ENCODE data around the gene USP25. TPM values are rescaled to one million over a fixed set of nuclear protein-coding genes. Genes with fewer than 3 reads are reported as not detected.
A peak's percentile ranks its signal among the peaks of the same experiment; 100 is the strongest.

The USP25 gene
- total RNA-seq, 1 experiment from 2014 or later: 42.0 TPM

- TF ChIP-seq ZNF425 (CRISPR knock-in tag; conservative IDR thresholded peaks at IDR 0.05): no peak
- no peak for TF ChIP-seq ZNF396 (CRISPR knock-in tag; IDR thresholded peaks at IDR 0.05; ENCODE audit: borderline replicate concordance)
- TF ChIP-seq ATF2 (CRISPR knock-in tag; IDR thresholded peaks at IDR 0.05; ENCODE audit: borderline replicate concordance, low read depth): no peak
- peak; percentile 51; the same call in 1 of the 2 replicates for TF ChIP-seq SP1 (CRISPR knock-in tag; conservative IDR thresholded peaks at IDR 0.05)
- no peak for TF ChIP-seq IRF2 (CRISPR knock-in tag; IDR thresholded peaks at IDR 0.05; ENCODE audit: borderline replicate concordance, low read depth)
- no peak for TF ChIP-seq TEAD4 (CRISPR knock-in tag; IDR thresholded peaks at IDR 0.05)
- no peak for TF ChIP-seq ZNF263 (CRISPR knock-in tag; IDR thresholded peaks at IDR 0.05; ENCODE audit: low read depth)
- no peak for TF ChIP-seq RORB (CRISPR knock-in tag; IDR thresholded peaks at IDR 0.05)
- TF ChIP-seq ATF3 (CRISPR knock-in tag; conservative IDR thresholded peaks at IDR 0.05): no peak
- peak; percentile 83; the same call in 1 of the 2 replicates for TF ChIP-seq ZBTB21 (CRISPR knock-in tag; IDR thresholded peaks at IDR 0.05; ENCODE audit: borderline replicate concordance)
- TF ChIP-seq PREB (CRISPR knock-in tag; IDR thresholded peaks at IDR 0.05; ENCODE audit: borderline replicate concordance): no peak
- TF ChIP-seq ZMAT4 (CRISPR knock-in tag; IDR thresholded peaks at IDR 0.05): no peak
- TF ChIP-seq KAT7 (CRISPR knock-in tag; IDR thresholded peaks at IDR 0.05; ENCODE audit: borderline replicate concordance): no peak
- TF ChIP-seq GABPB1 (CRISPR knock-in tag; IDR thresholded peaks at IDR 0.05): no peak
- TF ChIP-seq IRF1 (CRISPR knock-in tag; IDR thresholded peaks at IDR 0.05): no peak
- no peak for TF ChIP-seq JUN (CRISPR knock-in tag; IDR thresholded peaks at IDR 0.05)
- TF ChIP-seq E2F5 (CRISPR knock-in tag; IDR thresholded peaks at IDR 0.05): no peak
- TF ChIP-seq SOX15 (CRISPR knock-in tag; IDR thresholded peaks at IDR 0.05): no peak
- peak; percentile 92 for TF ChIP-seq FOXK1 (CRISPR knock-in tag; IDR thresholded peaks at IDR 0.05)
- TF ChIP-seq MYBL2 (CRISPR knock-in tag; IDR thresholded peaks at IDR 0.05): no peak
- TF ChIP-seq ZNF671 (CRISPR knock-in tag; IDR thresholded peaks at IDR 0.05): no peak
- 0 out of 2 replicates have a peak, but pooled peaks have one; percentile 56 for TF ChIP-seq CBFB (CRISPR knock-in tag; IDR thresholded peaks at IDR 0.05; ENCODE audit: low read depth)
- no peak for TF ChIP-seq SMAD3 (CRISPR knock-in tag; IDR thresholded peaks at IDR 0.05; ENCODE audit: borderline replicate concordance)
- no peak for TF ChIP-seq GRHL2 (CRISPR knock-in tag; IDR thresholded peaks at IDR 0.05; ENCODE audit: insufficient replicate concordance, severe bottlenecking)
- TF ChIP-seq ZNF219 (CRISPR knock-in tag; IDR thresholded peaks at IDR 0.05; ENCODE audit: borderline replicate concordance): no peak
- no peak for TF ChIP-seq HMGXB4 (CRISPR knock-in tag; IDR thresholded peaks at IDR 0.05)
- no peak for TF ChIP-seq ZNF416 (CRISPR knock-in tag; IDR thresholded peaks at IDR 0.05)
- TF ChIP-seq NR3C1 (CRISPR knock-in tag; conservative IDR thresholded peaks at IDR 0.05; ENCODE audit: low read depth): no peak
- TF ChIP-seq NFYB (CRISPR knock-in tag; conservative IDR thresholded peaks at IDR 0.05; ENCODE audit: low read depth): no peak
- TF ChIP-seq RELA (CRISPR knock-in tag; IDR thresholded peaks at IDR 0.05; ENCODE audit: borderline replicate concordance): no peak
- TF ChIP-seq ZNF121 (CRISPR knock-in tag; IDR thresholded peaks at IDR 0.05): no peak
- no peak for TF ChIP-seq ATF1 (CRISPR knock-in tag; IDR thresholded peaks at IDR 0.05)
- no peak for TF ChIP-seq TEAD1 (CRISPR knock-in tag; IDR thresholded peaks at IDR 0.05)
Observed at GRCh38 chr21:15752763-15753407, 23.1 kb downstream of the USP25 start (continued).
